AG09309 (cell line): ENCODE measurements around the gene ATF6.

Experiments
- DNase-seq: peaks from one replicate; pipeline ENCODE4 v3.0.0-alpha.2; 2010; ENCODE audit warnings: low read depth
- H3K4me3 ChIP-seq: 2 replicates; pipeline ENCODE4 v1.5.1; 2011; ENCODE audit warnings: mild to moderate bottlenecking, low read depth, low read length, moderate library complexity; ENCODE audit not compliant: control insufficient read depth
- CTCF ChIP-seq: IDR thresholded peaks from 2 replicates; pipeline ENCODE4 v1.5.1; 2011; ENCODE audit warnings: mild to moderate bottlenecking, low read depth, low read length, inconsistent platforms; ENCODE audit not compliant: insufficient read depth, control insufficient read depth; ENCODE audit errors: missing control alignments

ATF6 gene

DNA sequence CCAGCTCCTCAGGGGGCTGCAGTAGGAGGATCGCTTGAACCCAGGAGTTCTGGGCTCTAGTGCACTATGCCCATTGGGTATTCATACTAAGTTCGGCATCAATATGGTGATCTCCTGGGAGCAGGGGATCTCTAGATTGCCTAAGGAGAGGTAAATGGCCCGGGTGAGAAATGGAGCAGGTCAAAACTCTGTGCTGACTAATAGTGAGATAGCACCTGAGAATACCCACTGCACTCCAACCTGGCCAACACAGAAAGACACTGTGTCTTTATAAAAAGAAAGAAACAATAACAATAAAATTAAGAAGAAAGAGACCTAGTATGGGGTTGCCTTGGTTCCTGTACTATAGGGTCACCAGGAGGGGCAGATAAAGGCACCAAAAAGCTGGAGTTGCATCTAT is 30.3 kb upstream of the ATF6 start:
- H3K4me3 ChIP-seq: no peak overlapping the region
- TF ChIP-seq CTCF: no peak
- no peak for DNase-seq

DNA sequence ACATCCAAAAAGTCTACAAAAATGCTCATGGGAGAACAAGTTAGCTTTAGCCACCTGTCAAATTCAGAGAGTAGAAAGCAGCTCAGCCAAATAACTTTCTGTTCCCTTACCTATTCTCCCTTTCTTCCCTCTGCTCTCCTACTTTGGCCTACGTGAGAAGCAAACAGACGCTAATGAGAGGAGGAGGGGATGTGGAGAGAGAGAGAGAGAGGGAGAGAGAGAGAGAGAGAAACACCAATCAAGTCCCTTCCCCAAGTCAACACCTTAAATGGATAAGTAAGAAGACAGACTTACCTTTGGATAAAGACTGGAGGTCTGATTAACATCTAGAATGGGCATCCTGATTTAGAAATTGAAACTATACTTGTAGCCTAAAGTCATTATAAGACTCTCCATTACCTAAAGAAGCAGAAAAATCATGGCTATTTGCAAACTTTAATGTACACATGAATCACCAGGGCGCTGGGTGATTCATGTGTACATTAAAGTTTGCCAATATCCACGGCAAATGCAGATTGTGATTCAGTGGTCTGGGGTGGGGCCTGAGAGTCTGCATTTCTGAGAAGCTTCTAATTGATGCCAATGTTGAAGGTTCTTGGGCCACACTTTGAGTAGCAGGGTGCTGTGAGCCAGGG is 29.7 kb upstream of the ATF6 start:
- TF ChIP-seq CTCF: no peak
- DNase-seq: no peak
- H3K4me3 ChIP-seq: no peak overlapping the region

DNA sequence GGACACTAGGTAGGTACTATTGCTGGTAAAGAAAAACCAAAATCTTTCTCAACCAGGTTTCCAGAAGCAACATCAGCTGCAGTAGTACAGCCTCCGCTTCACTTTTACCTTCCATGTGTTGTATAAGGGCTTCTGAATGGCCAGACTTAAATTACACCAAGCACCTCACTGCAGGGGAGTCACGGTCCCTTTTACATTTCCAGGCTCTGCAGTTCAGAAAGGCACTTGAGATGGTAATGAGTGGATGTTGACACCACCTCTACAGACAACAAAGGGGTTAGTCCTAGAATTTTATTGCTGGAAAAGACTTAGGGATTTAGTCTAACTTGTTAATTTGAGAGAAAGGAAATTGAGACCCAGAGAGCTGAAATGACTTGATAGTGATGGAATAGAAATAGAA is 28.5 kb upstream of the ATF6 start:
- TF ChIP-seq CTCF: no peak
- H3K4me3 ChIP-seq: no peak overlapping the region
- DNase-seq: no peak

GRCh38 chr1:161738627-161739287 is 27.4 kb upstream of the ATF6 start:
- no peak overlapping the region for H3K4me3 ChIP-seq
- peak; percentile 75 for TF ChIP-seq CTCF
- DNase-seq: no peak

DNA sequence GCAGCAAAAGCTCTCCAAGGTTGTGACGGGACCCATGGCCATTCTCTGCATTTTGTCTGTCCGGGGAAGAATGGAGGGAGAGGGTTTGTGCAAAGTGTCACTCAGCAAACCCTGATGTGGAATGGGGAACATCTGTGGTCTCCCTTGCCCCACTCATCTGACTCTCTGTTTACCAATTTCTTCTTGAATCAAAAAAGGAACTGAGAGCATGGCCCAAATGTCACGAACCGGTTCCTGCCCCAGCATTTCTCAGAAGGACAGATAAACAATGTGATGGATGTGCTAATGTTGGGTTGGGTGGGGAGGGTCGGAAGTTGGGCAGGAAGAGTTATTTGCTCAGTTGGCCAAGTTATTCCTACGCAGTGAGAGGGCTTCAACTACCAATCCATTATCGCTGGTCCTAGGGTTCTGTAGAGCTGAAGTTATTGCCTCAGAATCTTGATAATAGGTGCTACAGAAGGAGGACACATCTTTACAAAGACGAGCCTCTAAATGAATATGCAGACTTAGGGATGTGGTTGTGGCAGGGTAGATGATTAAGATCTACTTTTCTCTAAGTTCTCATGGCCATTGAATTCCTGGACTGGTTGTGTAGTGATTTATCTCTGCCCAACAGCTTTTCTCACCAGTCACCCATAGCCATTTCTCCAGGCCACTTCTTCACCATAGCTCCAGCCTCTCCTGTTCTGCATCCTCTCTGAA is 26.1 kb upstream of the ATF6 start:
- DNase-seq: no peak
- H3K4me3 ChIP-seq: no peak overlapping the region
- TF ChIP-seq CTCF: no peak

GRCh38 chr1:161740921-161741320 is 25.2 kb upstream of the ATF6 start:
- no peak overlapping the region for H3K4me3 ChIP-seq
- TF ChIP-seq CTCF: no peak
- DNase-seq: no peak
